H1 (cell line): ENCODE measurements around the gene CENPV. TPM values are rescaled to one million over a fixed set of nuclear protein-coding genes. Genes with fewer than 3 reads are reported as not detected.

Source experiments
- CTCF ChIA-PET: fragments of 300-600 bp; sonication (Branson Sonifier 250); formaldehyde crosslinking; loops from one replicate; lab custom pipeline; 2021; ENCODE audit not compliant: partially characterized antibody; lab: Charles Lee
- POLR2A ChIA-PET: fragments of 300-600 bp; sonication (Branson Sonifier 250); formaldehyde crosslinking; loops from one replicate; lab custom pipeline; 2021; ENCODE audit warnings: inconsistent platforms; ENCODE audit not compliant: partially characterized antibody; lab: Charles Lee
- DNase-seq, 2 experiments: peaks; one replicate each; pipeline versions ENCODE4 v3.0.0 to v3.0.0-alpha.2; 2010 to 2022; ENCODE audit warnings: low spot score in 2 of 2, low read depth in 1 of 2, mixed read lengths in 1 of 2
- FAIRE-seq: peaks from 2 replicates; lab custom pipeline; 2011; peaks lifted over from hg19 to GRCh38; lab: Jason Lieb, UNC
- H2AFZ ChIP-seq: 2 replicates; pipeline ENCODE4 v1.8.1; 2012; ENCODE audit warnings: low read length, inconsistent platforms
- H2AK5ac ChIP-seq: 2 replicates; pipeline ENCODE4 v1.6.1; 2013; ENCODE audit warnings: low read depth, low read length
- H2BK120ac ChIP-seq: replicated peaks from 2 replicates; pipeline ENCODE3; 2013; ENCODE audit warnings: low read depth, low read length, inconsistent platforms
- H2BK12ac ChIP-seq: 2 replicates; pipeline ENCODE4 v1.6.1; 2013; ENCODE audit warnings: low read depth, low read length
- H2BK15ac ChIP-seq: 2 replicates; pipeline ENCODE4 v1.6.1; 2013; ENCODE audit warnings: low read length
- H2BK20ac ChIP-seq: 2 replicates; pipeline ENCODE4 v1.6.1; 2013; ENCODE audit warnings: low read length
- H2BK5ac ChIP-seq: 2 replicates; pipeline ENCODE4 v1.6.1; 2013; ENCODE audit warnings: low read depth, low read length
- H3K14ac ChIP-seq: 2 replicates; pipeline ENCODE4 v1.6.1; 2013; ENCODE audit warnings: inconsistent platforms; ENCODE audit not compliant: insufficient read length
- H3K18ac ChIP-seq: 2 replicates; pipeline ENCODE4 v1.6.1; 2013; ENCODE audit warnings: low read length; ENCODE audit errors: extremely low read depth
- H3K23ac ChIP-seq: 2 replicates; pipeline ENCODE4 v1.6.1; 2013; ENCODE audit warnings: inconsistent platforms; ENCODE audit not compliant: insufficient read length
- H3K23me2 ChIP-seq: 2 replicates; pipeline ENCODE4 v1.6.1; 2013; ENCODE audit warnings: low read depth, low read length
- H3K27ac ChIP-seq: 2 replicates; pipeline ENCODE4 v1.6.1; 2011; ENCODE audit warnings: low read depth, low read length, inconsistent platforms
- H3K27me3 ChIP-seq, 4 experiments: replicated peaks in 1 of 4; 1 replicate in 1 of 4; 2 replicates in 3 of 4; pipeline versions ENCODE4 v1.6.1 to v1.8.1; 2011 to 2013; ENCODE audit warnings: low read length in 3 of 4, mild to moderate bottlenecking in 3 of 4, inconsistent platforms in 2 of 4, mixed read lengths in 2 of 4, moderate library complexity in 1 of 4; ENCODE audit not compliant: control insufficient read depth in 3 of 4, insufficient read depth in 3 of 4; ENCODE audit errors: extremely low read depth in 1 of 4
- H3K36me3 ChIP-seq, 4 experiments: 2 replicates each; pipeline versions ENCODE4 v1.6.1 to v1.8.1; 2011 to 2013; ENCODE audit warnings: mild to moderate bottlenecking in 4 of 4, low read length in 3 of 4, moderate library complexity in 2 of 4, control low read depth in 1 of 4, inconsistent platforms in 1 of 4; ENCODE audit not compliant: insufficient read depth in 4 of 4, control insufficient read depth in 2 of 4
- H3K4ac ChIP-seq: replicated peaks from 2 replicates; pipeline ENCODE3; 2013; ENCODE audit warnings: low read length, low read depth, mixed read lengths, inconsistent platforms; ENCODE audit not compliant: insufficient read length
- H3K4me1 ChIP-seq, 4 experiments: replicated peaks in 1 of 4; 1 replicate in 1 of 4; 2 replicates in 3 of 4; pipeline versions ENCODE4 v1.6.1 to v1.8.1; 2011 to 2013; ENCODE audit warnings: low read length in 3 of 4, inconsistent platforms in 2 of 4, mixed read lengths in 1 of 4; ENCODE audit not compliant: insufficient read depth in 4 of 4, control insufficient read depth in 3 of 4
- H3K4me2 ChIP-seq, 2 experiments: 2 replicates each; pipeline versions ENCODE4 v1.6.1 to v1.8.1; 2011 to 2013; ENCODE audit warnings: low read depth in 2 of 2, low read length in 2 of 2, control low read depth in 1 of 2, inconsistent platforms in 1 of 2, mild to moderate bottlenecking in 1 of 2; ENCODE audit not compliant: insufficient read depth in 1 of 2
- H3K4me3 ChIP-seq, 4 experiments: fragments of 200-600, 300-600 bp in 1 of 4; sonication (generic), shearing (Covaris generic), sonication (Bioruptor Twin) in 1 of 4; 2 replicates each; pipeline versions ENCODE4 v1.5.1 to v1.8.1; 2011 to 2016; ENCODE audit warnings: low read length in 4 of 4, low read depth in 3 of 4, control low read depth in 2 of 4, inconsistent platforms in 2 of 4, mild to moderate bottlenecking in 2 of 4, mixed read lengths in 1 of 4, moderate library complexity in 1 of 4; ENCODE audit not compliant: insufficient read depth in 2 of 4; ENCODE audit errors: extremely low read depth in 1 of 4
- H3K56ac ChIP-seq: replicated peaks from 2 replicates; pipeline ENCODE3; 2013; ENCODE audit warnings: low read depth, mild to moderate bottlenecking, mixed read lengths, low read length, inconsistent platforms; ENCODE audit not compliant: insufficient read length
- H3K79me1 ChIP-seq: 2 replicates; pipeline ENCODE4 v1.6.1; 2013; ENCODE audit warnings: low read depth, low read length, control low read depth
- H3K79me2 ChIP-seq, 2 experiments: 2 replicates each; pipeline versions ENCODE4 v1.6.1 to v1.8.1; 2012 to 2013; ENCODE audit warnings: low read length in 2 of 2, mild to moderate bottlenecking in 2 of 2, inconsistent platforms in 1 of 2; ENCODE audit not compliant: insufficient read depth in 2 of 2, control insufficient read depth in 1 of 2
- H3K9ac ChIP-seq, 4 experiments: replicated peaks in 1 of 4; 1 replicate in 1 of 4; 2 replicates in 3 of 4; pipeline versions ENCODE4 v1.6.1 to v1.8.1; 2011 to 2013; ENCODE audit warnings: low read depth in 3 of 4, low read length in 3 of 4, control low read depth in 2 of 4, mild to moderate bottlenecking in 2 of 4, moderate library complexity in 2 of 4, inconsistent platforms in 1 of 4; ENCODE audit errors: extremely low read depth in 1 of 4
- H3K9me3 ChIP-seq, 2 experiments: 2 replicates each; pipeline versions ENCODE4 v1.6.1 to v1.8.1; 2012 to 2013; ENCODE audit warnings: mild to moderate bottlenecking in 2 of 2, moderate library complexity in 2 of 2, control low read depth in 1 of 2, inconsistent platforms in 1 of 2, low read depth in 1 of 2, low read length in 1 of 2, mixed read lengths in 1 of 2; ENCODE audit not compliant: insufficient read depth in 2 of 2
- H4K20me1 ChIP-seq, 2 experiments: replicated peaks in 1 of 2; 2 replicates each; pipeline versions ENCODE3 to v1.8.1; 2011 to 2013; ENCODE audit warnings: inconsistent platforms in 2 of 2, low read length in 2 of 2, mild to moderate bottlenecking in 1 of 2; ENCODE audit not compliant: insufficient read depth in 2 of 2, control insufficient read depth in 1 of 2
- H4K5ac ChIP-seq: 2 replicates; pipeline ENCODE4 v1.6.1; 2013; ENCODE audit warnings: low read length, low read depth, mixed read lengths, inconsistent platforms; ENCODE audit not compliant: insufficient read length
- H4K8ac ChIP-seq: 2 replicates; pipeline ENCODE4 v1.8.0; 2013; ENCODE audit warnings: mild to moderate bottlenecking, moderate library complexity, low read length, inconsistent platforms; ENCODE audit not compliant: insufficient read depth; ENCODE audit errors: extremely low read depth
- H4K91ac ChIP-seq: replicated peaks from 2 replicates; pipeline ENCODE3; 2013; ENCODE audit warnings: low read length, mixed read lengths, inconsistent platforms; ENCODE audit not compliant: insufficient read length
- SAP30 ChIP-seq: fragments of 300-600 bp; sonication (generic); IDR thresholded peaks from 2 replicates; pipeline ENCODE4 v1.7.1; 2012; ENCODE audit warnings: low read length, moderate library complexity, mild to moderate bottlenecking, inconsistent platforms; ENCODE audit not compliant: insufficient read depth, insufficient replicate concordance
- WGBS, 2 experiments: shearing (Covaris generic) in 1 of 2; methylation state at CpG; one replicate each; pipeline versions ENCODE4 v1.1.6 to v1.1.7; 2013 to 2015; ENCODE audit warnings: low lambda C conversion rate in 2 of 2, mixed read lengths in 2 of 2, inconsistent platforms in 1 of 2, low coverage in 1 of 2, missing lambda C conversion rate in 1 of 2; ENCODE audit not compliant: insufficient replicate concordance in 2 of 2, insufficient coverage in 1 of 2, insufficient read length in 1 of 2; ENCODE audit errors: extremely low coverage in 1 of 2, missing lambda C conversion rate in 1 of 2; 5-methylcytosine and 5-hydroxymethylcytosine counted together
- polyA plus RNA-seq, 7 experiments: library from polyadenylated mRNA; depleted of rRNA in 3 of 7; stranded (reverse) in 5 of 7; unstranded in 2 of 7; fragments of >200 nt in 5 of 7; fragments of 200-250 nt in 2 of 7; gene quantifications; 1 replicate in 5 of 7; 2 replicates in 1 of 7; 4 replicates in 1 of 7; pipeline versions ENCODE4 v1.2.1 to v1.2.3, GENCODE V29; 2011 to 2013; ENCODE audit warnings: missing spikeins in 2 of 7, mixed read lengths in 2 of 7
- total RNA-seq: library from RNA; stranded (reverse); fragmentation: NEBNext Ultra II Directional; extraction: Animal tissue kit (Norgen Biotek cat#: 25700); gene quantifications from 2 replicates; pipeline ENCODE4 v1.2.1, GENCODE V29; 2021

The CENPV gene
- total and polyA plus RNA-seq, 2 of the 8 experiments (the other 6 are each of a cell fraction or from before 2014, with no cell fraction given) = 249 to 260 TPM

- H4K8ac ChIP-seq = no peak overlapping the region
- peaks cover 2% of the 10 kb centered on the region for H3K23me2 ChIP-seq
- no peak overlapping the region for H4K5ac ChIP-seq
- TF ChIP-seq SAP30 = no peak
- no peak overlapping the region for H2AK5ac ChIP-seq
- FAIRE-seq (no peak), DNase-seq (no peak)
- H3K9ac ChIP-seq = no peak overlapping the region
- H3K9me3 ChIP-seq = no peaks in the 10 kb centered on the region
- peaks cover 0 to 28% of the 10 kb centered on the region in 2 experiments; a peak in 2 of 4 replicates for H3K79me2 ChIP-seq
- H2BK12ac ChIP-seq = no peak overlapping the region
- ChIA-PET CTCF (interaction anchor here (0.7 to 2.1 kb wide), 8 partner anchors 19 to 67 kb away, joined by 3 to 6 read pairs (median 3); partner anchors contain the start of gene TRPV2), POLR2A (interaction anchor here (1.0 to 8.8 kb wide), 11 partner anchors 8 to 63 kb away, joined by 3 to 120 read pairs (median 5); partner anchors contain the start of genes CENPV and TRPV2)
- no peak overlapping the region for H2BK5ac ChIP-seq
- H2BK120ac ChIP-seq = no peak overlapping the region
- WGBS, 2 experiments = 77% methylated on average over 4 of the region's 4 CpGs; no CpG with 5 or more reads in 1 of the 2 experiments
- H4K20me1 ChIP-seq = peaks cover 3 to 9% of the 10 kb centered on the region in 2 experiments
- no peak overlapping the region for H3K27ac ChIP-seq
- no peak overlapping the region for H2AFZ ChIP-seq
- H2BK15ac ChIP-seq = no peak overlapping the region
- no peak overlapping the region for H3K18ac ChIP-seq
- H3K79me1 ChIP-seq = 0 out of 2 replicates have a peak, but pooled peaks cover 6% of the 10 kb centered on the region
- H4K91ac ChIP-seq = no peak overlapping the region
- no peaks in the 10 kb centered on the region for H3K27me3 ChIP-seq
- H3K14ac ChIP-seq = no peak overlapping the region
- no peak overlapping the region for H3K56ac ChIP-seq
- peak overlapping the region in 1 of 2 experiments; percentile 14; a peak in 2 of 4 replicates for H3K4me2 ChIP-seq
- no peak overlapping the region for H3K4me3 ChIP-seq
- peaks cover 0 to 5% (median 3%) of the 10 kb centered on the region in 4 experiments; a peak in 5 of 7 replicates for H3K4me1 ChIP-seq
- H2BK20ac ChIP-seq = no peak overlapping the region
- H3K36me3 ChIP-seq = peaks cover 4 to 24% (median 15%) of the 10 kb centered on the region in 4 experiments
- H3K23ac ChIP-seq = no peak overlapping the region
- no peak overlapping the region for H3K4ac ChIP-seq
Observed at GRCh38 chr17:16383216-16383615, 29.9 kb upstream of the CENPV start.
